ENCODE data around the gene SERPINA6.

The SERPINA6 gene

DNA sequence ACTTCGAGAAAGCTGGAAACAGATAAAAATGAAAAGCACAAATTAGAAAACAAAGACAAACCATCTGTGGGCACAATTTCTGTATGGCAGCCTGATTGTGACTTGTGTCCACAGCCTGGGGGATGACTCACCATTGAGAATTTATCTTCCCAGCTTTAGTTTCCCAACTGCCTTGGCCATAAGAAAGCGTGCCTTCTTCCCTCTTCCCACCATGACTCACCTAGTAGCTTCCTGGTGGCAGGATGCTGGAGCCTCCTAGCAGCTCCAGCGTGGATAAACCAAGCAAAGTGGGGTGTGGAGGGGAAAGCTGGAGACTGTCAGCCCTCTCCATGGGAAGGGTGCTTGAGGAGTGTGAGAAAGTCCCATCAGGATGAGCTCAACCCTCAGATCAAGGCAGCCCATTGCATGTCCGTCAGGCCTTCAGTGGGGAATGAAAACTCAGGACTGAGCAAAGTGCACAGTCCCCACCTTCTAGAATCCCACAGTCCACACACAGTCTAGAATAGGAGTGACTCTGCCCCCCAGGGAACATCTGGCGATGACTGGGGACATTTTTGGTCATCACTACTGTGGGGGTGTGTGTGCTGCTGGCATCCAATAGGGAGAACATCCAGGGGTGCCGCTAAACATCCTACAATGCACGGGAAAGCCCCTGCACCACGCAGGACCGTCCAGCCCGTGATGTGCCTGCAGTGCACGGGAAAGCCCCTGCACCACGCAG is 22.4 kb upstream of the SERPINA6 start:
- Histone ChIP-seq H3K79me2 (ENCODE audit: control insufficient read depth, insufficient read depth, low read length, poor library complexity) (no peaks in the 10 kb centered on the region), H3K27me3 (ENCODE audit: insufficient read depth, low read length) (no peaks in the 10 kb centered on the region), H2BK120ac (ENCODE audit: insufficient read depth, low read length, poor library complexity) (no peak overlapping the region), H3K23ac (ENCODE audit: low read length) (no peak overlapping the region), H3K9me3 (ENCODE audit: insufficient read depth, low read depth, low read length) (no peaks in the 10 kb centered on the region), H3K4me1 (ENCODE audit: control insufficient read depth in 1 of 2, insufficient read depth in 2 of 2, low read length in 2 of 2) (peaks cover 0 to 2% of the 10 kb centered on the region in 2 experiments), H2BK5ac (ENCODE audit: low read depth, low read length, poor library complexity) (no peak overlapping the region), H4K91ac (ENCODE audit: low read depth, low read length) (no peak overlapping the region), H3K79me1 (ENCODE audit: low read length) (no peaks in the 10 kb centered on the region), H3K27ac (ENCODE audit: low read depth, low read length) (no peak overlapping the region), H4K12ac (ENCODE audit: low read depth, low read length) (no peak overlapping the region), H3K9ac (ENCODE audit: low read length) (no peak overlapping the region), H3K18ac (ENCODE audit: low read length) (no peak overlapping the region), H4K8ac (ENCODE audit: low read depth, low read length) (no peak overlapping the region), H3K4me3 (ENCODE audit: low read depth, low read length) (no peak overlapping the region), H3K4me2 (ENCODE audit: low read length) (no peak overlapping the region), H2BK12ac (ENCODE audit: low read length) (no peak overlapping the region), H2AK5ac (ENCODE audit: low read length) (no peak overlapping the region), H3K14ac (ENCODE audit: low read length) (no peak overlapping the region), H3K36me3 (ENCODE audit: control insufficient read depth in 1 of 2, insufficient read depth in 2 of 2, low read length in 2 of 2) (no peaks in the 10 kb centered on the region), H3K4ac (ENCODE audit: low read depth, low read length) (no peak overlapping the region), H2AFZ (ENCODE audit: insufficient read depth, low read length, poor library complexity) (no peak overlapping the region)
- DNase-seq = peak; percentile 49 to 72
- WGBS (ENCODE audit: extremely low coverage, insufficient coverage, insufficient read length) = no CpG with 5 or more reads among the region's 12 CpGs

DNA sequence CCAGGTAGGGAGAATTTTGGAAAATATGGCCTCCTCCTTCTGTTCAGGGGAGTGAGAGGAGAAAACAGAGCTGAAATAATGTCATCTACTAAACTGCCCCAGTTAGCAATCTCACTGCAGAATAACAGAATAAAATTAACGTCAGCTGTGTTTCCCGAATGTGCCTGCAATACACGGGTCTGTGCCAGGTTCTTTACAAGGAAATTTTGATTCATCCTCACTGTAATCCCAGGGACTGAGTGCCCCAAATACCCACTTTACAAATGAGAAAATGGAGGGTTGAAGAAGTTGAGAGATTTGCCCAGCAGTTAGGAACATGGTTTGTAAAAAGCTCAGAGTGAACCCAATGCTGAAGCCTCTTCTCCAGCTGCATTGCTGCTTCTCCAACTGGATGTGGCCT is 21.3 kb upstream of the SERPINA6 start:
- Histone ChIP-seq H4K91ac (ENCODE audit: low read depth, low read length) (no peak overlapping the region), H2BK12ac (ENCODE audit: low read length) (no peak overlapping the region), H2BK5ac (ENCODE audit: low read depth, low read length, poor library complexity) (no peak overlapping the region), H3K79me1 (ENCODE audit: low read length) (no peaks in the 10 kb centered on the region), H3K27me3 (ENCODE audit: insufficient read depth, low read length) (no peaks in the 10 kb centered on the region), H3K9me3 (ENCODE audit: insufficient read depth, low read depth, low read length) (no peaks in the 10 kb centered on the region), H3K14ac (ENCODE audit: low read length) (no peak overlapping the region), H3K79me2 (ENCODE audit: control insufficient read depth, insufficient read depth, low read length, poor library complexity) (no peaks in the 10 kb centered on the region), H3K18ac (ENCODE audit: low read length) (no peak overlapping the region), H3K4me1 (ENCODE audit: control insufficient read depth in 1 of 2, insufficient read depth in 2 of 2, low read length in 2 of 2) (peaks cover 0 to 2% of the 10 kb centered on the region in 2 experiments), H2AFZ (ENCODE audit: insufficient read depth, low read length, poor library complexity) (no peak overlapping the region), H2AK5ac (ENCODE audit: low read length) (no peak overlapping the region), H3K23ac (ENCODE audit: low read length) (no peak overlapping the region), H3K4me2 (ENCODE audit: low read length) (no peak overlapping the region), H3K4ac (ENCODE audit: low read depth, low read length) (no peak overlapping the region), H4K12ac (ENCODE audit: low read depth, low read length) (no peak overlapping the region), H3K36me3 (ENCODE audit: control insufficient read depth in 1 of 2, insufficient read depth in 2 of 2, low read length in 2 of 2) (no peaks in the 10 kb centered on the region), H3K9ac (ENCODE audit: low read length) (no peak overlapping the region), H4K8ac (ENCODE audit: low read depth, low read length) (no peak overlapping the region), H3K4me3 (ENCODE audit: low read depth, low read length) (no peak overlapping the region), H2BK120ac (ENCODE audit: insufficient read depth, low read length, poor library complexity) (no peak overlapping the region), H3K27ac (ENCODE audit: low read depth, low read length) (no peak overlapping the region)
- no CpG with 5 or more reads among the region's 3 CpGs for WGBS (ENCODE audit: extremely low coverage, insufficient coverage, insufficient read length)
- no peak for DNase-seq

DNA sequence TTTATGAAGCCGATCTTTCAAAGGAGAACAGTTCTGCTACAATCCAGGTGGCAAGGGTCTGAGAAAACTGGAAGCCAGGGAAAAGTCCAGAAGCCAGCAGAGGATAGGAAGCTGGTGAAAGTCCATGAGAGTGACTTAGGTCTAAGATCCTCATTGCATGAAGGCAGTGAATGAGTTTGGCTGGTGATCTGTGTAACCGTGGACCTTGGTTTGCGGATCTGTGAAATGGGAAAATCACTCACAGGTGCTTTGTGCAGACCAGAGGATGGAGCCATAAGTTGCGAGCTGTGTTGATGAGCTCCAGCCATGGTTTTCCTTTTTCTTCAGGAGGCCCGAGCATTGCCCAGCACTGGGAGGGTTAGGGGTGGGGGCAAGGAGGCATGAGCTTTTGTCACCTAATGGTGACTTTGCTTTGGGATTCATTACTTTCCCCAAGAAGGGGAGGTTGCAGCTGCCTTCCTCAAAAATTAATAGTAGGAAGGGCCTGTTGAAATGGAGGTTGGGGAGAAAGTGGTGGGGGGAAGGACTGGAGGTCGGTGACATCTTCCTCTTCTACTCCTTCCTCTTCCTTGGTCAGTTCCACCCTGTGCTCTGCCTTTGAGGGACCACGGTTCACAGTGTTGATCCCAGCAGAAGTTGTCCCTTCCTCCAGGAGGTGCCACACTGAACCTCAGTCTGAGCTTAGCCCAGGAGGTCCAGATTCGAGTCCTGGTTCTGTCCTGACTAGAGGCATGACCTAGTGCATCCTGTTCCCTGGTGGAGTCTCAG is 20.3 kb upstream of the SERPINA6 start:
- H2BK5ac ChIP-seq (ENCODE audit: low read depth, low read length, poor library complexity) = no peak overlapping the region
- H2BK12ac ChIP-seq (ENCODE audit: low read length) = no peak overlapping the region
- H3K14ac ChIP-seq (ENCODE audit: low read length) = no peak overlapping the region
- no peak overlapping the region for H3K18ac ChIP-seq (ENCODE audit: low read length)
- H3K9ac ChIP-seq (ENCODE audit: low read length) = no peak overlapping the region
- H2AFZ ChIP-seq (ENCODE audit: insufficient read depth, low read length, poor library complexity) = no peak overlapping the region
- no peak overlapping the region for H4K12ac ChIP-seq (ENCODE audit: low read depth, low read length)
- DNase-seq = no peak
- H3K79me1 ChIP-seq (ENCODE audit: low read length) = no peaks in the 10 kb centered on the region
- no peak overlapping the region for H4K91ac ChIP-seq (ENCODE audit: low read depth, low read length)
- H3K27me3 ChIP-seq (ENCODE audit: insufficient read depth, low read length) = no peaks in the 10 kb centered on the region
- no peak overlapping the region for H4K8ac ChIP-seq (ENCODE audit: low read depth, low read length)
- no peak overlapping the region for H3K4me3 ChIP-seq (ENCODE audit: low read depth, low read length)
- H3K9me3 ChIP-seq (ENCODE audit: insufficient read depth, low read depth, low read length) = no peaks in the 10 kb centered on the region
- H3K36me3 ChIP-seq (ENCODE audit: control insufficient read depth in 1 of 2, insufficient read depth in 2 of 2, low read length in 2 of 2) = no peaks in the 10 kb centered on the region
- H3K4ac ChIP-seq (ENCODE audit: low read depth, low read length) = no peak overlapping the region
- no peak overlapping the region for H3K27ac ChIP-seq (ENCODE audit: low read depth, low read length)
- no CpG with 5 or more reads among the region's 8 CpGs for WGBS (ENCODE audit: extremely low coverage, insufficient coverage, insufficient read length)
- no peak overlapping the region for H3K4me2 ChIP-seq (ENCODE audit: low read length)
- no peak overlapping the region for H2AK5ac ChIP-seq (ENCODE audit: low read length)
- peaks cover 0 to 2% of the 10 kb centered on the region in 2 experiments for H3K4me1 ChIP-seq (ENCODE audit: control insufficient read depth in 1 of 2, insufficient read depth in 2 of 2, low read length in 2 of 2)
- H3K79me2 ChIP-seq (ENCODE audit: control insufficient read depth, insufficient read depth, low read length, poor library complexity) = no peaks in the 10 kb centered on the region
- no peak overlapping the region for H2BK120ac ChIP-seq (ENCODE audit: insufficient read depth, low read length, poor library complexity)
- H3K23ac ChIP-seq (ENCODE audit: low read length) = no peak overlapping the region

DNA sequence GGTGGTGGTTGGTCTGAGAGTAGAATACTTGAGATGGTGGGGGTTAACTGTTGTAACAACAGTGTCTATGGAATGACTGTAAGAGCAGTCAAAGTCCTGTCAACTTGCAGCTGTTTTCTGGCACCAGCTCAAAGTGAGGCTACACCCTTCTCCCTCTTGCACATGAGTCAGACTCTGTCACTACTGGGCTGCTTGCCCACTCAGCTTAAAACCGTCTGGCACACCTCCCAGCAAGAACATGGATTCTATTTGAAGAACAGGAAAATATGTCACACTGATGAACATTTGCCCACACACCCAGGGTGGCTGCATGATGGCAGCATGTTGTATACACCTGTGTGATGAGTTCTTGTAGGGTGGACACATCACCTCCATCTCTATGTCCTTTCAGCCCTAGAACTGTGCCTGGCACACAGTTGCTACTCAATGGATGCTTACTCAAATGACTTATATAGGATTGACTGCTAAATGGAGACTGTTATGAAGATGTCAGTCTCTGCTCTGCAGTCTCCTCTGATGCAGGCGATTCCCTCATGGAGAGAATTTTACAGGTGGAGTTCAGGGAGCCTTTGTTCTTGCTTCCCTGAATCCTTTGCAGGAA is 19.3 kb upstream of the SERPINA6 start:
- Histone ChIP-seq H3K4me1 (ENCODE audit: control insufficient read depth in 1 of 2, insufficient read depth in 2 of 2, low read length in 2 of 2) (peaks cover 0 to 2% of the 10 kb centered on the region in 2 experiments), H3K27ac (ENCODE audit: low read depth, low read length) (no peak overlapping the region), H2AK5ac (ENCODE audit: low read length) (no peak overlapping the region), H3K79me1 (ENCODE audit: low read length) (no peaks in the 10 kb centered on the region), H4K12ac (ENCODE audit: low read depth, low read length) (no peak overlapping the region), H3K23ac (ENCODE audit: low read length) (no peak overlapping the region), H3K9ac (ENCODE audit: low read length) (no peak overlapping the region), H3K79me2 (ENCODE audit: control insufficient read depth, insufficient read depth, low read length, poor library complexity) (no peaks in the 10 kb centered on the region), H3K9me3 (ENCODE audit: insufficient read depth, low read depth, low read length) (no peaks in the 10 kb centered on the region), H3K14ac (ENCODE audit: low read length) (no peak overlapping the region), H2BK120ac (ENCODE audit: insufficient read depth, low read length, poor library complexity) (no peak overlapping the region), H2BK12ac (ENCODE audit: low read length) (no peak overlapping the region), H3K4me2 (ENCODE audit: low read length) (no peak overlapping the region), H2BK5ac (ENCODE audit: low read depth, low read length, poor library complexity) (no peak overlapping the region), H3K36me3 (ENCODE audit: control insufficient read depth in 1 of 2, insufficient read depth in 2 of 2, low read length in 2 of 2) (no peaks in the 10 kb centered on the region), H4K91ac (ENCODE audit: low read depth, low read length) (no peak overlapping the region), H3K27me3 (ENCODE audit: insufficient read depth, low read length) (no peaks in the 10 kb centered on the region), H4K8ac (ENCODE audit: low read depth, low read length) (no peak overlapping the region), H3K4ac (ENCODE audit: low read depth, low read length) (no peak overlapping the region), H3K18ac (ENCODE audit: low read length) (no peak overlapping the region), H3K4me3 (ENCODE audit: low read depth, low read length) (no peak overlapping the region), H2AFZ (ENCODE audit: insufficient read depth, low read length, poor library complexity) (no peak overlapping the region)
- no CpG with 5 or more reads among the region's 2 CpGs for WGBS (ENCODE audit: extremely low coverage, insufficient coverage, insufficient read length)
- DNase-seq = peak; percentile 15 to 24

Measured in trophoblast cell (in vitro differentiated cells and primary cell).